ENCODE measurements around the gene FAM219A.

- TF ChIP-seq FOXM1 (IDR thresholded peaks at IDR 0.05; ENCODE audit: borderline replicate concordance) (no peak), SUZ12 (IDR thresholded peaks at IDR 0.05) (no peak), NFRKB (IDR thresholded peaks at IDR 0.05) (no peak), SP1 (IDR thresholded peaks at IDR 0.05) (no peak), ARNT (IDR thresholded peaks at IDR 0.05) (no peak), LEF1 (IDR thresholded peaks at IDR 0.05; ENCODE audit: borderline replicate concordance) (no peak), ELF4 (IDR thresholded peaks at IDR 0.05) (no peak), TARDBP (IDR thresholded peaks at IDR 0.05) (no peak), CTBP1 (IDR thresholded peaks at IDR 0.05; ENCODE audit: borderline replicate concordance) (no peak), HDGF (IDR thresholded peaks at IDR 0.05; ENCODE audit: borderline replicate concordance) (no peak), BHLHE40 (IDR thresholded peaks at IDR 0.05; ENCODE audit: borderline replicate concordance) (no peak), FOXK2 (IDR thresholded peaks at IDR 0.05) (no peak), FOXA1 (IDR thresholded peaks at IDR 0.05) (no peak)
Measured at GRCh38 chr9:34450644-34451043, 7.7 kb downstream of the FAM219A start.
